K562 (cell line): Measurements from ENCODE around the gene TAPBPL. TPM values are rescaled to one million over a fixed set of nuclear protein-coding genes. Genes with fewer than 3 reads are reported as not detected.

Source experiments
- ATAC-seq: fragments of 200-7000 bp; cut with Tn5 transposase; 3 replicates; pipeline ENCODE4 v1.9.1; 2020; ENCODE audit warnings: moderate library complexity
- BruUV-seq: library from RNA; stranded (reverse); fragments of 400-500 nt; replicated peaks from 2 replicates; lab custom pipeline; 2021; lab: Mats Ljungman, UMichigan
- CTCF ChIA-PET: fragments of 300-600 bp; formaldehyde crosslinking; extraction: SDS; loops from one replicate; lab custom pipeline; 2021; ENCODE audit warnings: low intra/inter-chr PET ratio; lab: Yijun Ruan, JAX
- POLR2A ChIA-PET: fragments of 300-600, 350-650 bp; sonication (Branson Sonifier 250); formaldehyde crosslinking; extraction: SDS; loops from one replicate; lab custom pipeline; 2021; ENCODE audit warnings: antibody characterized with exemption, inconsistent platforms; lab: Yijun Ruan, JAX
- DNase-seq, 4 experiments: peaks; one replicate each; pipeline versions ENCODE4 v3.0.0 to v3.0.0-alpha.2; 2011 to 2018; ENCODE audit warnings: low spot score in 3 of 4, mixed read lengths in 3 of 4; ENCODE audit errors: extremely low read depth in 1 of 4
- FAIRE-seq: peaks from 2 replicates; lab custom pipeline; 2011; peaks lifted over from hg19 to GRCh38; lab: Jason Lieb, UNC
- H2AFZ ChIP-seq: 2 replicates; pipeline ENCODE4 v1.6.0; 2011; ENCODE audit warnings: low read depth, low read length, control low read depth, inconsistent platforms
- H3K27ac ChIP-seq: fragments of 200-600 bp; 3 replicates; pipeline ENCODE4 v1.8.0; 2011; ENCODE audit warnings: low read depth, mild to moderate bottlenecking, control low read depth, inconsistent platforms, low read length, moderate library complexity, mixed read lengths; ENCODE audit errors: extremely low read depth
- H3K27me3 ChIP-seq, 2 experiments: fragments of 300-600 bp in 1 of 2; 2 replicates in 1 of 2; 3 replicates in 1 of 2; pipeline versions ENCODE4 v1.6.0 to v1.8.0; 2011; ENCODE audit warnings: inconsistent platforms in 2 of 2, low read length in 2 of 2, mild to moderate bottlenecking in 1 of 2, mixed read lengths in 1 of 2, moderate library complexity in 1 of 2; ENCODE audit not compliant: control insufficient read depth in 2 of 2, insufficient read depth in 2 of 2
- H3K36me3 ChIP-seq: fragments of 300-600 bp; 3 replicates; pipeline ENCODE4 v1.8.0; 2011; ENCODE audit warnings: mild to moderate bottlenecking, low read length, inconsistent platforms; ENCODE audit not compliant: control insufficient read depth, insufficient read depth
- H3K4me1 ChIP-seq, 2 experiments: fragments of 200-600 bp in 1 of 2; replicated peaks in 1 of 2; 2 replicates in 1 of 2; 3 replicates in 1 of 2; pipeline versions ENCODE4 v1.5.1 to v1.8.0; 2011; ENCODE audit warnings: inconsistent platforms in 2 of 2, low read length in 2 of 2, mild to moderate bottlenecking in 1 of 2, mixed read lengths in 1 of 2, moderate library complexity in 1 of 2; ENCODE audit not compliant: control insufficient read depth in 2 of 2, insufficient read depth in 2 of 2
- H3K4me2 ChIP-seq: 2 replicates; pipeline ENCODE4 v1.6.1; 2011; ENCODE audit warnings: low read length, control low read depth, inconsistent platforms, mixed read lengths; ENCODE audit not compliant: insufficient read depth
- H3K4me3 ChIP-seq: fragments of 200-600 bp; sonication (generic), shearing (Covaris generic); 2 replicates; pipeline ENCODE4 v1.5.1; 2016; ENCODE audit warnings: control low read depth, inconsistent platforms
- H3K79me2 ChIP-seq: fragments of 200-600 bp; 3 replicates; pipeline ENCODE4 v1.8.0; 2011; ENCODE audit warnings: low read length, inconsistent platforms; ENCODE audit not compliant: control insufficient read depth, insufficient read depth
- H3K9ac ChIP-seq, 2 experiments: 2 replicates each; pipeline versions ENCODE4 v1.6.0 to v1.6.1; 2011; ENCODE audit warnings: low read depth in 2 of 2, low read length in 2 of 2, control low read depth in 1 of 2, inconsistent platforms in 1 of 2, mild to moderate bottlenecking in 1 of 2, mixed read lengths in 1 of 2; ENCODE audit not compliant: insufficient read depth in 1 of 2
- H3K9me1 ChIP-seq: one replicate; pipeline ENCODE4 v1.6.0; 2011; ENCODE audit warnings: inconsistent platforms, mild to moderate bottlenecking, low read length, moderate library complexity; ENCODE audit not compliant: control insufficient read depth, insufficient read depth
- H3K9me3 ChIP-seq: replicated peaks from 2 replicates; pipeline ENCODE4 v1.5.1; 2011; ENCODE audit warnings: low read depth, low read length, inconsistent platforms; ENCODE audit not compliant: control insufficient read depth, insufficient read depth
- H4K20me1 ChIP-seq: replicated peaks from 2 replicates; pipeline ENCODE4 v1.6.1; 2011; ENCODE audit warnings: low read length, inconsistent platforms, mixed read lengths; ENCODE audit not compliant: control insufficient read depth, insufficient read depth
- E2F5 ChIP-seq: sonication (generic); formaldehyde crosslinking; IDR thresholded peaks from 2 replicates; pipeline ENCODE4 v1.8.0; 2022; ENCODE audit warnings: mild to moderate bottlenecking, missing genetic modification reagents
- STAT6 ChIP-seq: sonication (generic); formaldehyde crosslinking; IDR thresholded peaks from 2 replicates; pipeline ENCODE4 v1.8.1; 2023; ENCODE audit warnings: mild to moderate bottlenecking, missing genetic modification reagents
- ZNF431 ChIP-seq: sonication (generic); formaldehyde crosslinking; IDR thresholded peaks from 2 replicates; pipeline ENCODE4 v1.8.0; 2022; ENCODE audit warnings: mild to moderate bottlenecking, missing genetic modification reagents
- WGBS: fragments of 100-300 bp; shearing (Covaris generic); methylation state at CpG from one replicate; pipeline ENCODE4 v1.1.6; 2016; ENCODE audit warnings: low coverage, mixed read lengths; ENCODE audit not compliant: insufficient coverage; ENCODE audit errors: missing lambda C conversion rate; 5-methylcytosine and 5-hydroxymethylcytosine counted together
- in situ Hi-C: fragments of 300-500 bp; cut with MboI; formaldehyde crosslinking; loops from 4 replicates; pipeline ENCODE4 v1.15.0; 2018; ENCODE audit warnings: inconsistent platforms, mixed read lengths
- intact Hi-C: fragments of 100-400 bp; cut with micrococcal nuclease; formaldehyde crosslinking; loops from 2 replicates; pipeline ENCODE4 v1.14.2; 2022
- polyA plus RNA-seq, 8 experiments: library from polyadenylated mRNA; depleted of rRNA in 4 of 8; stranded (reverse) in 5 of 8; unstranded in 3 of 8; fragments of >200 nt; fragmentation: Nextera tagmentation in 2 of 8; fragmentation: Illumina TruSeq in 1 of 8; extraction: Ambion mirVana in 2 of 8; extraction: Trizol in 1 of 8; gene quantifications; 2 replicates each; pipeline versions ENCODE4 v1.2.1 to v1.2.3, GENCODE V29; 2011 to 2014; ENCODE audit warnings: inconsistent platforms in 1 of 8, missing spikeins in 1 of 8
- total RNA-seq, 7 experiments: library from RNA; depleted of rRNA in 6 of 7; stranded (reverse); fragments of >200 nt in 6 of 7; fragmentation: Illumina TruSeq in 2 of 7; extraction: Trizol in 2 of 7; gene quantifications; 2 replicates each; pipeline versions ENCODE4 v1.2.1 to v1.2.3, GENCODE V29; 2011 to 2021; ENCODE audit warnings: low replicate concordance in 1 of 7

TAPBPL gene
- total and polyA plus RNA-seq, 9 of the 15 experiments (the other 6 are each of a cell fraction or from before 2014, with no cell fraction given), result 0.29 to 1.6 (median 0.45) TPM

- peaks cover 0 to 3% of the 10 kb centered on the region in 2 experiments; a peak in 4 of 5 replicates for H3K27me3 ChIP-seq
- H2AFZ ChIP-seq, result no peak overlapping the region
- H3K4me3 ChIP-seq, result no peak overlapping the region
- no peaks in the 10 kb centered on the region for H3K79me2 ChIP-seq
- 0 out of 4 replicates have a peak overlapping the region, but pooled peaks of 1 of the 2 experiments have one; percentile 4 for H3K9ac ChIP-seq
- H3K4me1 ChIP-seq, result peaks cover 12 to 24% of the 10 kb centered on the region in 2 experiments; a peak in 4 of 5 replicates
- H3K9me3 ChIP-seq, result no peaks in the 10 kb centered on the region
- DNase-seq (no peak), FAIRE-seq (no peak), ATAC-seq (no peak)
- in situ Hi-C loops, result loop anchor here (25.0 kb wide), 1 partner anchor 388 kb away; no protein-coding TSS in a partner anchor
- H3K9me1 ChIP-seq, result no peaks in the 10 kb centered on the region
- no peaks in the 10 kb centered on the region for H4K20me1 ChIP-seq
- POLR2A ChIA-PET, result interaction anchor here (1.2 kb wide), 2 partner anchors 9 to 12 kb away, joined by 3 to 4 read pairs; no protein-coding TSS in a partner anchor
- intact Hi-C loops, result no loop called here
- H3K36me3 ChIP-seq, result no peaks in the 10 kb centered on the region
- no peak overlapping the region for H3K27ac ChIP-seq
- no TSS peak for BruUV-seq
- 64% methylated on average over 5 of the region's 16 CpGs for WGBS
- CTCF ChIA-PET, result no interaction called here
- H3K4me2 ChIP-seq, result no peak overlapping the region
- TF ChIP-seq ZNF431 (CRISPR knock-in tag), result no peak
- TF ChIP-seq E2F5 (CRISPR knock-in tag), result no peak
- no peak for TF ChIP-seq STAT6 (CRISPR knock-in tag)
Observed at GRCh38 chr12:6450091-6450868, 1.6 kb upstream of the TAPBPL start.
